Neural progenitor cell (in vitro differentiated cells): Measurements from ENCODE around the gene EDIL3.

Experiments
- CTCF ChIP-seq: fragments of 200-600 bp; sonication (generic); IDR thresholded peaks from 2 replicates; pipeline ENCODE4 v1.5.1; 2017; ENCODE audit warnings: antibody characterized with exemption, mild to moderate bottlenecking
- EZH2 ChIP-seq: fragments of 200-600 bp; sonication (generic); IDR thresholded peaks from 2 replicates; pipeline ENCODE4 v1.6.1; 2017; ENCODE audit warnings: antibody characterized with exemption, mild to moderate bottlenecking, moderate library complexity
- EZH2phosphoT487 ChIP-seq: fragments of 200-600 bp; sonication (generic); IDR thresholded peaks from 2 replicates; pipeline ENCODE4 v1.6.1; 2017; ENCODE audit warnings: antibody characterized with exemption

DNA sequence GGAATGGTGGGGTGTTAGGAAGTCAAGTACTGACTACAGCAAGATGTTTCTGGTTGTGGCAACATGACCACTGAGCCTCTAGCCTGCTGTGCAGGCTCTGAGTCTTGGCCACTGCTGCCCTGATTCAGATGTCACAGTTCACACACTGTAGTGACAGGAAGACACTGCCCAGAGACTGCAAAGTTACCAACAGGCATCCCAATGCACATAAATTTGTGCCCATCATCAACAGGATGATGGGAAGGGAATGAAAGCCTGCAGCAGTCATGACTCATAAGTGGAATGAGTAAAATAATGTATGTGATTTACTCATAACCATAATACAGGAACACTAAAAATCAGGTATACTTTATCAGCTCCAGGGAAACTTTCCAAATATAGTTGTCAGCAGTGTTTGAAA is 412.4 kb downstream of the EDIL3 start:
- no peak for TF ChIP-seq CTCF
- no peak for TF ChIP-seq EZH2
- TF ChIP-seq EZH2phosphoT487, result no peak
